ENCODE measurements around the gene ARG2. TPM values are rescaled to one million over a fixed set of nuclear protein-coding genes. Genes with fewer than 3 reads are reported as not detected.

Gene ARG2
- total and polyA plus RNA-seq, 2 of the 4 experiments (the other 2 are of a cell fraction) = 1.1 to 2.5 TPM

- CTCF ChIA-PET = no interaction called here
Measured at GRCh38 chr14:67641480-67641879, 21.8 kb downstream of the ARG2 start.

More at GRCh38 chr14:67641480-67641879, 21.8 kb downstream of the ARG2 start:
- in situ Hi-C loops (cut with MboI; ENCODE audit: low sequenced_read_pairs) = no loop called here
- no peak for DNase-seq
- no TSS peak for BruUV-seq (replicated peaks)
- H3K4me1 ChIP-seq (ENCODE audit: control insufficient read depth, insufficient read depth, low read length) = no peaks in the 10 kb centered on the region
- H3K18ac ChIP-seq (ENCODE audit: low read depth, low read length) = no peak overlapping the region
- no peak overlapping the region for H3K4ac ChIP-seq (ENCODE audit: low read depth, low read length)
- no peak overlapping the region for H3K9ac ChIP-seq (ENCODE audit: low read depth, low read length)
- H3K27ac ChIP-seq (ENCODE audit: insufficient read depth, low read length) = no peak overlapping the region
- H3K14ac ChIP-seq (replicated peaks; ENCODE audit: low read depth, low read length) = no peak overlapping the region
- H3K56ac ChIP-seq (ENCODE audit: extremely low read depth, insufficient read depth, low read length) = no peak overlapping the region
- no peak overlapping the region for H4K91ac ChIP-seq (ENCODE audit: insufficient read depth, low read depth, low read length)
- H3K36me3 ChIP-seq (ENCODE audit: control insufficient read depth, insufficient read depth, low read length) = peaks cover 5% of the 10 kb centered on the region; the same call in 1 of the 2 replicates
- no peak overlapping the region for H2BK120ac ChIP-seq (ENCODE audit: low read depth, low read length)
- no peak overlapping the region for H3K4me2 ChIP-seq (ENCODE audit: low read depth, low read length)
- H2BK20ac ChIP-seq (ENCODE audit: low read depth, low read length) = no peak overlapping the region
- H3K79me1 ChIP-seq (ENCODE audit: low read depth in 1 of 2, low read length in 2 of 2) = no peaks in the 10 kb centered on the region
- H4K20me1 ChIP-seq (ENCODE audit: insufficient read depth, low read length) = no peaks in the 10 kb centered on the region
- peaks cover 3% of the 10 kb centered on the region; the same call in 1 of the 2 replicates for H3K9me1 ChIP-seq (ENCODE audit: insufficient read depth, low read length)
- H3K9me3 ChIP-seq (ENCODE audit: control insufficient read depth, insufficient read depth, low read length) = no peaks in the 10 kb centered on the region
- dilution Hi-C loops (cut with HindIII; ENCODE audit: low sequenced_read_pairs, unreplicated experiment) = no loop called here
- no peak overlapping the region for H3K4me3 ChIP-seq (ENCODE audit: insufficient read depth, low read depth, low read length)
- H2AK5ac ChIP-seq (ENCODE audit: low read depth, low read length) = no peak overlapping the region
- TF ChIP-seq MAZ (IDR thresholded peaks at IDR 0.05; ENCODE audit: borderline replicate concordance, low read depth, low read length) (no peak), SMC3 (IDR thresholded peaks at IDR 0.05; ENCODE audit: low read depth, low read length) (no peak), BHLHE40 (IDR thresholded peaks at IDR 0.05; ENCODE audit: low read depth, low read length) (no peak)
- no peak for ATAC-seq (ENCODE audit: low read depth)
- no peaks in the 10 kb centered on the region for H3K27me3 ChIP-seq (ENCODE audit: control insufficient read depth, insufficient read depth, low read length)
- no CpG with 5 or more reads among the region's 1 CpG for WGBS, 2 experiments (ENCODE audit: extremely low coverage in 2 of 2, insufficient read length in 1 of 2)
- POLR2A ChIA-PET (ENCODE audit: unreplicated experiment) = no interaction called here
- H4K8ac ChIP-seq (ENCODE audit: low read depth in 2 of 2, low read length in 2 of 2) = no peak overlapping the region
- no peak overlapping the region for H2BK5ac ChIP-seq (ENCODE audit: low read depth, low read length, poor library complexity, severe bottlenecking)
- no peak overlapping the region for H2BK15ac ChIP-seq (ENCODE audit: low read depth, low read length)
- no peak overlapping the region for H2AFZ ChIP-seq (replicated peaks; ENCODE audit: low read length, poor library complexity)
- H4K5ac ChIP-seq (ENCODE audit: low read depth, low read length) = no peak overlapping the region
- H2AK9ac ChIP-seq (replicated peaks; ENCODE audit: low read depth, low read length, poor library complexity) = no peak overlapping the region
- no peak overlapping the region for H3K23ac ChIP-seq (ENCODE audit: low read depth, low read length)
- intact Hi-C loops (cut with micrococcal nuclease) = no loop called here

Measured in IMR-90 (cell line).